SK-N-SH treated with all-trans-retinoic acid at 6 μM for 48 hours (cell line): ENCODE data around the gene PHF19.

Experiments used
- ATAC-seq: fragments of 200-7000 bp; cut with Tn5 transposase; 3 replicates; pipeline ENCODE4 v1.9.1; 2020; ENCODE audit warnings: mild to moderate bottlenecking, moderate library complexity
- ARNTL ChIP-seq: fragments of 450-650 bp; formaldehyde crosslinking; IDR thresholded peaks from 2 replicates; pipeline ENCODE4 v1.5.0; 2020; ENCODE audit warnings: low read depth, mild to moderate bottlenecking, moderate library complexity, borderline replicate concordance
- CSDC2 ChIP-seq: fragments of 250-450 bp; sonication (Bioruptor Pico); IDR thresholded peaks from 2 replicates; pipeline ENCODE4 v1.5.0; 2020; ENCODE audit warnings: mild to moderate bottlenecking, moderate library complexity
- ESRRG ChIP-seq: fragments of 250-450 bp; sonication (Bioruptor Pico); IDR thresholded peaks from 2 replicates; pipeline ENCODE4 v1.6.1; 2021; ENCODE audit warnings: mild to moderate bottlenecking
- GLIS3 ChIP-seq: fragments of 250-450 bp; sonication (Bioruptor Pico); IDR thresholded peaks from 2 replicates; pipeline ENCODE4 v1.5.0; 2020; ENCODE audit warnings: mild to moderate bottlenecking, moderate library complexity
- ISL1 ChIP-seq: fragments of 250-450 bp; sonication (Bioruptor Pico); IDR thresholded peaks from 2 replicates; pipeline ENCODE4 v2.1.2; 2022; ENCODE audit warnings: mild to moderate bottlenecking, moderate library complexity
- PATZ1 ChIP-seq: fragments of 250-450 bp; sonication (Bioruptor Pico); IDR thresholded peaks from 2 replicates; pipeline ENCODE4 v1.8.0; 2020; ENCODE audit warnings: mild to moderate bottlenecking, moderate library complexity, borderline replicate concordance
- POU6F1 ChIP-seq: fragments of 250-450 bp; sonication (Bioruptor Pico); IDR thresholded peaks from 2 replicates; pipeline ENCODE4 v1.8.0; 2021; ENCODE audit warnings: low read depth, mild to moderate bottlenecking, moderate library complexity, borderline replicate concordance
- PPARA ChIP-seq: fragments of 250-450 bp; sonication (Bioruptor Pico); IDR thresholded peaks from 2 replicates; pipeline ENCODE4 v1.5.0; 2020; ENCODE audit warnings: mild to moderate bottlenecking, borderline replicate concordance
- RARB ChIP-seq: fragments of 250-450 bp; sonication (Bioruptor Pico); IDR thresholded peaks from 2 replicates; pipeline ENCODE4 v1.8.0; 2021; ENCODE audit warnings: mild to moderate bottlenecking, moderate library complexity
- SNAI2 ChIP-seq: fragments of 250-450 bp; sonication (Bioruptor Pico); IDR thresholded peaks from 2 replicates; pipeline ENCODE4 v1.5.0; 2020; ENCODE audit warnings: mild to moderate bottlenecking, moderate library complexity
- TCF4 ChIP-seq: fragments of 250-450 bp; sonication (Bioruptor Pico); IDR thresholded peaks from 2 replicates; pipeline ENCODE4 v1.8.0; 2021; ENCODE audit warnings: mild to moderate bottlenecking, moderate library complexity, borderline replicate concordance
- TOX ChIP-seq: fragments of 250-450 bp; sonication (Bioruptor Pico); IDR thresholded peaks from 2 replicates; pipeline ENCODE4 v1.8.0; 2021; ENCODE audit warnings: mild to moderate bottlenecking, moderate library complexity, borderline replicate concordance
- ZC3H10 ChIP-seq: fragments of 250-450 bp; sonication (Bioruptor Pico); IDR thresholded peaks from 2 replicates; pipeline ENCODE4 v1.5.1; 2021; ENCODE audit warnings: mild to moderate bottlenecking, moderate library complexity
- ZFP30 ChIP-seq: fragments of 450-650 bp; formaldehyde crosslinking; IDR thresholded peaks from 2 replicates; pipeline ENCODE4 v1.5.0; 2022; ENCODE audit warnings: mild to moderate bottlenecking, moderate library complexity
- ZNF565 ChIP-seq: fragments of 450-650 bp; formaldehyde crosslinking; conservative IDR thresholded peaks from 2 replicates; pipeline ENCODE4 v1.5.0; 2020; ENCODE audit warnings: low read depth, mild to moderate bottlenecking, moderate library complexity
- ZNF70 ChIP-seq: fragments of 450-650 bp; formaldehyde crosslinking; IDR thresholded peaks from 2 replicates; pipeline ENCODE4 v1.5.0; 2020; ENCODE audit warnings: mild to moderate bottlenecking, moderate library complexity
- ZNF8 ChIP-seq: fragments of 450-650 bp; formaldehyde crosslinking; IDR thresholded peaks from 2 replicates; pipeline ENCODE4 v1.5.0; 2020; ENCODE audit warnings: mild to moderate bottlenecking, moderate library complexity
- TF ChIP-seq, protein P1 (sequence below): fragments of 250-450 bp; sonication (Bioruptor Pico); IDR thresholded peaks from 2 replicates; pipeline ENCODE4 v1.5.0; 2020; ENCODE audit warnings: mild to moderate bottlenecking, moderate library complexity
- TF ChIP-seq, protein P2 (sequence below): fragments of 250-450 bp; sonication (Bioruptor Pico); IDR thresholded peaks from 2 replicates; pipeline ENCODE4 v1.5.1; 2020; ENCODE audit warnings: low read depth, mild to moderate bottlenecking, moderate library complexity
- TF ChIP-seq, protein P3 (sequence below): fragments of 250-450 bp; sonication (Bioruptor Pico); IDR thresholded peaks from 2 replicates; pipeline ENCODE4 v1.5.1; 2021; ENCODE audit warnings: mild to moderate bottlenecking, moderate library complexity

The PHF19 gene

DNA sequence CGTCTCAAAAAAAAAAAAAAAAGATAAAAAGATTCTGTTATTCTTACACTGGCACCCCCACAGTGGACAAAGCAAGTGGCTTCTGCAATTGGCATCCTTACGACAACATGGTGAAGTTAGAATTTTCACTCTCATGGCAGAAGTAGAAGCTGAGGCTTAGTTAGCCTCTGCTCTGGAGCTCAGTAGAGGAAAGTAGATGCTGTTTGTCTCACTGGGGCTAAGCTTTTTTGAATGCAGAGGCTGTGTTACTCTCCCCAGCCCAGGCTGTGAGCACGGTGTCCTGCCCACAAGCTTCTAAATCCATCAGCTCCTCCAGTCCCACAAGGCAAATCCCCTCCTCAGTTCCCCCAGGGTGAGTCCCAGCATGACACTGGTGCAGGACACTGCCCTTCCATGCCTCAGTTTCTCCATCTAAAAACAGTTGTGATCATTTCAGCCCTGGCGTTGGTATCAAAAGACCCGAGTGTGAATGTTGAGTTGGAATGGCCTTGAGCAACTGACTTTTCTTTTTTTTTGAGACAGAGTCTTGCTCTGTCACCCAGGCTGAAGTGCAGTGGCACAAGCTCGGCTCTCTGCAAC, 22.6 kb upstream of the PHF19 start:
- ATAC-seq: no peak
- TF ChIP-seq, protein P1, sequence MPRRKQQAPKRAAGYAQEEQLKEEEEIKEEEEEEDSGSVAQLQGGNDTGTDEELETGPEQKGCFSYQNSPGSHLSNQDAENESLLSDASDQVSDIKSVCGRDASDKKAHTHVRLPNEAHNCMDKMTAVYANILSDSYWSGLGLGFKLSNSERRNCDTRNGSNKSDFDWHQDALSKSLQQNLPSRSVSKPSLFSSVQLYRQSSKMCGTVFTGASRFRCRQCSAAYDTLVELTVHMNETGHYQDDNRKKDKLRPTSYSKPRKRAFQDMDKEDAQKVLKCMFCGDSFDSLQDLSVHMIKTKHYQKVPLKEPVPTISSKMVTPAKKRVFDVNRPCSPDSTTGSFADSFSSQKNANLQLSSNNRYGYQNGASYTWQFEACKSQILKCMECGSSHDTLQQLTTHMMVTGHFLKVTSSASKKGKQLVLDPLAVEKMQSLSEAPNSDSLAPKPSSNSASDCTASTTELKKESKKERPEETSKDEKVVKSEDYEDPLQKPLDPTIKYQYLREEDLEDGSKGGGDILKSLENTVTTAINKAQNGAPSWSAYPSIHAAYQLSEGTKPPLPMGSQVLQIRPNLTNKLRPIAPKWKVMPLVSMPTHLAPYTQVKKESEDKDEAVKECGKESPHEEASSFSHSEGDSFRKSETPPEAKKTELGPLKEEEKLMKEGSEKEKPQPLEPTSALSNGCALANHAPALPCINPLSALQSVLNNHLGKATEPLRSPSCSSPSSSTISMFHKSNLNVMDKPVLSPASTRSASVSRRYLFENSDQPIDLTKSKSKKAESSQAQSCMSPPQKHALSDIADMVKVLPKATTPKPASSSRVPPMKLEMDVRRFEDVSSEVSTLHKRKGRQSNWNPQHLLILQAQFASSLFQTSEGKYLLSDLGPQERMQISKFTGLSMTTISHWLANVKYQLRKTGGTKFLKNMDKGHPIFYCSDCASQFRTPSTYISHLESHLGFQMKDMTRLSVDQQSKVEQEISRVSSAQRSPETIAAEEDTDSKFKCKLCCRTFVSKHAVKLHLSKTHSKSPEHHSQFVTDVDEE (CRISPR knock-in tag): no peak
- TF ChIP-seq PPARA (CRISPR knock-in tag) (no peak), ISL1 (CRISPR knock-in tag) (no peak), RARB (CRISPR knock-in tag) (no peak), ZFP30 (CRISPR knock-in tag) (no peak), ZC3H10 (CRISPR knock-in tag) (no peak), ESRRG (no peak), SNAI2 (CRISPR knock-in tag) (no peak), ZNF565 (CRISPR knock-in tag) (no peak), TOX (no peak), TCF4 (CRISPR knock-in tag) (no peak), ZNF8 (CRISPR knock-in tag) (no peak), PATZ1 (CRISPR knock-in tag) (no peak), ZNF70 (CRISPR knock-in tag) (no peak), CSDC2 (CRISPR knock-in tag) (no peak), ARNTL (no peak)
- TF ChIP-seq, protein P2, sequence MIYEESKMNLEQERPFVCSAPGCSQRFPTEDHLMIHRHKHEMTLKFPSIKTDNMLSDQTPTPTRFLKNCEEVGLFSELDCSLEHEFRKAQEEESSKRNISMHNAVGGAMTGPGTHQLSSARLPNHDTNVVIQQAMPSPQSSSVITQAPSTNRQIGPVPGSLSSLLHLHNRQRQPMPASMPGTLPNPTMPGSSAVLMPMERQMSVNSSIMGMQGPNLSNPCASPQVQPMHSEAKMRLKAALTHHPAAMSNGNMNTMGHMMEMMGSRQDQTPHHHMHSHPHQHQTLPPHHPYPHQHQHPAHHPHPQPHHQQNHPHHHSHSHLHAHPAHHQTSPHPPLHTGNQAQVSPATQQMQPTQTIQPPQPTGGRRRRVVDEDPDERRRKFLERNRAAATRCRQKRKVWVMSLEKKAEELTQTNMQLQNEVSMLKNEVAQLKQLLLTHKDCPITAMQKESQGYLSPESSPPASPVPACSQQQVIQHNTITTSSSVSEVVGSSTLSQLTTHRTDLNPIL (CRISPR knock-in tag): no peak
- TF ChIP-seq, protein P3, sequence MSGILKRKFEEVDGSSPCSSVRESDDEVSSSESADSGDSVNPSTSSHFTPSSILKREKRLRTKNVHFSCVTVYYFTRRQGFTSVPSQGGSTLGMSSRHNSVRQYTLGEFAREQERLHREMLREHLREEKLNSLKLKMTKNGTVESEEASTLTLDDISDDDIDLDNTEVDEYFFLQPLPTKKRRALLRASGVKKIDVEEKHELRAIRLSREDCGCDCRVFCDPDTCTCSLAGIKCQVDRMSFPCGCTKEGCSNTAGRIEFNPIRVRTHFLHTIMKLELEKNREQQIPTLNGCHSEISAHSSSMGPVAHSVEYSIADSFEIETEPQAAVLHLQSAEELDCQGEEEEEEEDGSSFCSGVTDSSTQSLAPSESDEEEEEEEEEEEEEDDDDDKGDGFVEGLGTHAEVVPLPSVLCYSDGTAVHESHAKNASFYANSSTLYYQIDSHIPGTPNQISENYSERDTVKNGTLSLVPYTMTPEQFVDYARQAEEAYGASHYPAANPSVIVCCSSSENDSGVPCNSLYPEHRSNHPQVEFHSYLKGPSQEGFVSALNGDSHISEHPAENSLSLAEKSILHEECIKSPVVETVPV (CRISPR knock-in tag): no peak

GRCh38 chr9:120898396-120898795, 21.4 kb upstream of the PHF19 start:
- no peak for ATAC-seq
- TF ChIP-seq ZNF8 (CRISPR knock-in tag) (no peak), PATZ1 (CRISPR knock-in tag) (no peak), ZNF70 (CRISPR knock-in tag) (no peak), ESRRG (no peak), ARNTL (no peak), TOX (no peak), TCF4 (CRISPR knock-in tag) (no peak), RARB (CRISPR knock-in tag) (no peak), CSDC2 (CRISPR knock-in tag) (no peak), PPARA (CRISPR knock-in tag) (no peak), POU6F1 (no peak), ZNF565 (CRISPR knock-in tag) (no peak), GLIS3 (no peak), ZC3H10 (CRISPR knock-in tag) (no peak)
- TF ChIP-seq, protein P1 (CRISPR knock-in tag): no peak
- TF ChIP-seq, protein P3 (CRISPR knock-in tag): no peak
- TF ChIP-seq, protein P2 (CRISPR knock-in tag): no peak
